Osteocyte (in vitro differentiated cells): ENCODE measurements around the gene MIEF1. TPM values are rescaled to one million over a fixed set of nuclear protein-coding genes. Genes with fewer than 3 reads are reported as not detected.

Source experiments
- DNase-seq: peaks from one replicate; pipeline ENCODE4 v3.0.0; 2021; ENCODE audit warnings: mixed read lengths; ENCODE audit not compliant: unreplicated experiment; ENCODE audit errors: extremely low spot score
- H3K27ac Mint-ChIP-seq: one replicate; pipeline ENCODE4 v1.8.0; 2021; ENCODE audit warnings: mild to moderate bottlenecking, mixed read lengths; ENCODE audit not compliant: unreplicated experiment
- H3K27me3 Mint-ChIP-seq: one replicate; pipeline ENCODE4 v1.8.0; 2021; ENCODE audit warnings: mixed read lengths; ENCODE audit not compliant: unreplicated experiment
- H3K36me3 Mint-ChIP-seq: one replicate; pipeline ENCODE4 v1.8.0; 2021; ENCODE audit warnings: mixed read lengths; ENCODE audit not compliant: unreplicated experiment
- H3K4me1 Mint-ChIP-seq: one replicate; pipeline ENCODE4 v1.8.0; 2021; ENCODE audit warnings: mixed read lengths; ENCODE audit not compliant: unreplicated experiment
- H3K4me3 Mint-ChIP-seq: one replicate; pipeline ENCODE4 v1.8.0; 2021; ENCODE audit warnings: mild to moderate bottlenecking, moderate library complexity, mixed read lengths; ENCODE audit not compliant: unreplicated experiment
- H3K9me3 Mint-ChIP-seq: one replicate; pipeline ENCODE4 v1.8.0; 2021; ENCODE audit warnings: mixed read lengths; ENCODE audit not compliant: unreplicated experiment
- CTCF ChIP-seq: fragments of 200-600 bp; sonication (generic); IDR thresholded peaks from 2 replicates; pipeline ENCODE4 v1.5.0; 2021; ENCODE audit warnings: antibody characterized with exemption, mild to moderate bottlenecking, moderate library complexity
- total RNA-seq: library from RNA; stranded (reverse); gene quantifications from 2 replicates; pipeline ENCODE4 v1.2.1, GENCODE V29; 2021

MIEF1 gene
- total RNA-seq, 1 donor from 2014 or later: 25.8 TPM

DNA sequence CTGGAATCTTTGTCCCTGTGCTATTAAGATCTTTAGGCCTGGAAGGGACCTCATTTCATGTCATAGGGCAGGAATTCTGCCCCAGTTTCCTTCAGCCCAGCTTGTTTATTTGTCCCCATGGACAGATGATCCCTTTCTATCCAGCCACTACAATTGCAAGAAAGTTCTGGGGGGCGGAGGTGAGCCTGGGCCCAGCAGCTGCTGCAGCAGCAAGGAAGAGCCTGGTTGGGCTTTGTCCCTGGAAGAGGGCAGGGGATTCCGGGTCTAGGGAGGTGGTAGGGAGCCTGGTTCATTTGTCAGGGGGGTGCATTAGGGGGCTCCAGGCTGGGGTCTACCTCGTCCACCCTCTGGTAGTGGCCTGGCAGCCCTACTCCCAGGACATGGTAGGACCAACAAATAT is 52.1 kb downstream of the MIEF1 start:
- peaks cover 53% of the 10 kb centered on the region for H3K27me3 Mint-ChIP-seq
- TF ChIP-seq CTCF: no peak
- H3K27ac Mint-ChIP-seq: no peak overlapping the region
- no peaks in the 10 kb centered on the region for H3K36me3 Mint-ChIP-seq
- no peaks in the 10 kb centered on the region for H3K9me3 Mint-ChIP-seq
- H3K4me1 Mint-ChIP-seq: peaks cover 7% of the 10 kb centered on the region
- H3K4me3 Mint-ChIP-seq: no peak overlapping the region
- DNase-seq: no peak

- H3K27me3 Mint-ChIP-seq: peaks cover 50% of the 10 kb centered on the region
- TF ChIP-seq CTCF: no peak
- peaks cover 10% of the 10 kb centered on the region for H3K4me1 Mint-ChIP-seq
- H3K4me3 Mint-ChIP-seq: no peak overlapping the region
- no peaks in the 10 kb centered on the region for H3K9me3 Mint-ChIP-seq
- no peaks in the 10 kb centered on the region for H3K36me3 Mint-ChIP-seq
- DNase-seq: no peak
- H3K27ac Mint-ChIP-seq: no peak overlapping the region
Measured at GRCh38 chr22:39556970-39557841, 55.1 kb downstream of the MIEF1 start.

- Mint-ChIP-seq H3K27me3 (peaks cover 42% of the 10 kb centered on the region), H3K4me1 (peaks cover 10% of the 10 kb centered on the region), H3K36me3 (no peaks in the 10 kb centered on the region), H3K27ac (no peak overlapping the region), H3K4me3 (no peak overlapping the region), H3K9me3 (no peaks in the 10 kb centered on the region)
- no peak for TF ChIP-seq CTCF
- DNase-seq: no peak
Measured at GRCh38 chr22:39558254-39558727, 56.2 kb downstream of the MIEF1 start.

GRCh38 chr22:39558950-39559349 is 56.9 kb downstream of the MIEF1 start:
- no peak overlapping the region for H3K27ac Mint-ChIP-seq
- no peak for TF ChIP-seq CTCF
- H3K4me3 Mint-ChIP-seq: no peak overlapping the region
- no peaks in the 10 kb centered on the region for H3K9me3 Mint-ChIP-seq
- H3K4me1 Mint-ChIP-seq: peaks cover 10% of the 10 kb centered on the region
- H3K36me3 Mint-ChIP-seq: no peaks in the 10 kb centered on the region
- no peak for DNase-seq
- peaks cover 42% of the 10 kb centered on the region for H3K27me3 Mint-ChIP-seq

GRCh38 chr22:39559456-39560105 is 57.5 kb downstream of the MIEF1 start:
- DNase-seq: no peak
- TF ChIP-seq CTCF: peak; percentile 42
- no peaks in the 10 kb centered on the region for H3K36me3 Mint-ChIP-seq
- no peaks in the 10 kb centered on the region for H3K9me3 Mint-ChIP-seq
- H3K27ac Mint-ChIP-seq: no peak overlapping the region
- H3K4me1 Mint-ChIP-seq: peaks cover 10% of the 10 kb centered on the region
- H3K27me3 Mint-ChIP-seq: peaks cover 42% of the 10 kb centered on the region
- no peak overlapping the region for H3K4me3 Mint-ChIP-seq
